ENCODE results near the gene PTGIR.

GRCh38 chr19:46630586-46631205 lies 5.8 kb upstream of the PTGIR start:
- TF ChIP-seq TAF1 (IDR thresholded peaks at IDR 0.05; ENCODE audit: borderline replicate concordance, low read depth, low read length) (no peak), POLR2A (IDR thresholded peaks at IDR 0.05; ENCODE audit: low read depth, low read length) (no peak), POLR2AphosphoS5 (IDR thresholded peaks at IDR 0.05; ENCODE audit: low read depth, low read length) (no peak)
